Thoracic aorta (tissue), 2 donors: ENCODE results near the gene MPDU1. TPM values are rescaled to one million over a fixed set of nuclear protein-coding genes. Genes with fewer than 3 reads are reported as not detected.

Source experiments
- ATAC-seq: fragments of 150-250 bp; one replicate; pipeline ENCODE4 v1.8.0; 2017; ENCODE audit warnings: low read depth; ENCODE audit not compliant: insufficient number of reproducible peaks, low FRiP score
- DNase-seq: peaks from one replicate; pipeline ENCODE4 v3.0.0-alpha.2; 2020; ENCODE audit warnings: low spot score
- H3K27ac ChIP-seq, 2 donors: fragments of 200-600 bp; sonication (generic); 1 replicate in 1 of 2; 2 replicates in 1 of 2; pipeline ENCODE4 v1.5.1; 2016; ENCODE audit warnings: mild to moderate bottlenecking in 2 of 2, moderate library complexity in 2 of 2
- H3K27me3 ChIP-seq: fragments of 200-600 bp; sonication (generic); replicated peaks from 2 replicates; pipeline ENCODE4 v1.6.0; 2016; ENCODE audit warnings: mild to moderate bottlenecking; ENCODE audit not compliant: insufficient read depth
- H3K36me3 ChIP-seq: fragments of 200-600 bp; sonication (generic); one replicate; pipeline ENCODE4 v1.5.1; 2016
- H3K4me1 ChIP-seq, 2 donors: fragments of 200-600 bp; sonication (generic); 1 replicate in 1 of 2; 2 replicates in 1 of 2; pipeline versions ENCODE4 v1.5.1 to v1.6.0; 2016; ENCODE audit warnings: low read depth in 2 of 2, mild to moderate bottlenecking in 1 of 2; ENCODE audit not compliant: control insufficient read depth in 1 of 2
- H3K4me3 ChIP-seq: fragments of 200-600 bp; sonication (generic); 2 replicates; pipeline ENCODE4 v1.5.1; 2016; ENCODE audit warnings: mild to moderate bottlenecking
- H3K9me3 ChIP-seq: fragments of 200-600 bp; sonication (generic); 2 replicates; pipeline ENCODE4 v1.5.1; 2016
- total RNA-seq, 2 donors: library from RNA; depleted of rRNA; stranded (reverse); fragments of >200 nt; gene quantifications; one replicate each; pipeline versions ENCODE4 v1.1.0 to v1.2.3, GENCODE V29; 2016
- TF ChIP-seq, protein P1 (sequence below): fragments of 200-600 bp; sonication (generic); IDR thresholded peaks from one replicate; pipeline ENCODE4 v1.5.1; 2019; ENCODE audit warnings: antibody characterized with exemption

Gene MPDU1
- total RNA-seq, 2 donors from 2014 or later, result 31.1 to 38.9 TPM

DNA sequence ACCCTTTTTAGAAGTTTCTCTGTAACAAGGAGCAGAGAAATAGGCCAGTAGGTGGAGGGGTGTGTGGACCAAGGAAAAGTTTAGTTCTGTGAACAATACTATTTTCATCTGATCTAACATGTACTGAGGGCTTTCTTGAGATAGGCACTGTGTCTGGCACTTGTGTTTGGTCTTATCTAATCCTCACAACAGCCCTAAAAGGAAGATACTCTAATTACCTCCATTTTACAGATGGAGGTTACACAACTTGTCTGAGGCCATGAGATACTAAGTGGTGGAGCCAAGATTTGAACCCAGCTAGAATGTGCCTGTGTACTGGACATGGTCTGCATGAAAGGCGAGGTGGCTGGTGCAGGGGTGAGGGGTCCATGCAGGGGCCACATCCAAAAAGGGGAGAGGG is 30.3 kb upstream of the MPDU1 start:
- H3K36me3 ChIP-seq, result peaks cover 3% of the 10 kb centered on the region
- ATAC-seq (no peak), DNase-seq (no peak)
- H3K9me3 ChIP-seq, result no peaks in the 10 kb centered on the region
- peaks cover 16 to 30% of the 10 kb centered on the region in 2 donors for H3K4me1 ChIP-seq
- peak overlapping the region in 1 of 2 donors; percentile 42 for H3K27ac ChIP-seq
- TF ChIP-seq, protein P1, sequence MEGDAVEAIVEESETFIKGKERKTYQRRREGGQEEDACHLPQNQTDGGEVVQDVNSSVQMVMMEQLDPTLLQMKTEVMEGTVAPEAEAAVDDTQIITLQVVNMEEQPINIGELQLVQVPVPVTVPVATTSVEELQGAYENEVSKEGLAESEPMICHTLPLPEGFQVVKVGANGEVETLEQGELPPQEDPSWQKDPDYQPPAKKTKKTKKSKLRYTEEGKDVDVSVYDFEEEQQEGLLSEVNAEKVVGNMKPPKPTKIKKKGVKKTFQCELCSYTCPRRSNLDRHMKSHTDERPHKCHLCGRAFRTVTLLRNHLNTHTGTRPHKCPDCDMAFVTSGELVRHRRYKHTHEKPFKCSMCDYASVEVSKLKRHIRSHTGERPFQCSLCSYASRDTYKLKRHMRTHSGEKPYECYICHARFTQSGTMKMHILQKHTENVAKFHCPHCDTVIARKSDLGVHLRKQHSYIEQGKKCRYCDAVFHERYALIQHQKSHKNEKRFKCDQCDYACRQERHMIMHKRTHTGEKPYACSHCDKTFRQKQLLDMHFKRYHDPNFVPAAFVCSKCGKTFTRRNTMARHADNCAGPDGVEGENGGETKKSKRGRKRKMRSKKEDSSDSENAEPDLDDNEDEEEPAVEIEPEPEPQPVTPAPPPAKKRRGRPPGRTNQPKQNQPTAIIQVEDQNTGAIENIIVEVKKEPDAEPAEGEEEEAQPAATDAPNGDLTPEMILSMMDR, result no peak
- no peak overlapping the region for H3K4me3 ChIP-seq
- H3K27me3 ChIP-seq, result no peaks in the 10 kb centered on the region

DNA sequence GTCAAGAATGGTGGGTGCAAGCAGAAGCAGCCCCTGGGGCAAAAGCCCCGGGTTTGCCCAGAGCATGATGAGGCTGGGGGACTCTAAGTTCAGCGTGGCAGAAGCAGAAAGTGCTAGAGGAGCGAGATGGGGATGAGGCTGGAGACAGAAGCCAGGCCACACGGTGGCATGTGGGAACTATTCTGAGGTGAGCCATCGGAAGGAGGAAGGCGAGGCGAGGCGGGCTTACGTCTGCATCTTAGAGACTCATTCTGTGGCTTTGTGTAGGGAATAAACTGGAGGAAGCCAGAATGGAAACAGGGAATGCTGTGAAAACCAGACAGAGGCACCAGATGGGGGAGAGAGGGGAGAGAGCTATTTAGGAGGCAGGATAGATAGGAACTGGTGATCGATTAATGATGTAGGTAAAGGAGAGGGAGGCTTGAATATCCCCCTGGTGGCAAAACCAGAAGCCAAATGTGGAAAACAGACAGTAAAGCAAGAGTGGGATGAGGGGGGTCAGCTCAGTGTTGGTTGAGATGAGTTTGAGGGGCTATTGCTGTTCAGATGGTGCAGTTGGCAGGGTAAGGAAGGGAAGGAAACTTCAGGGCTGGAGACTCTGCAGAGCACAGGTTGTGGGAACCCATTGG is 28.2 kb upstream of the MPDU1 start:
- H3K9me3 ChIP-seq, result no peaks in the 10 kb centered on the region
- TF ChIP-seq, protein P1, result no peak
- H3K36me3 ChIP-seq, result peaks cover 3% of the 10 kb centered on the region
- DNase-seq, result no peak
- H3K4me3 ChIP-seq, result no peak overlapping the region
- peaks cover 24 to 36% of the 10 kb centered on the region in 2 donors for H3K4me1 ChIP-seq
- no peak overlapping the region for H3K27ac ChIP-seq
- H3K27me3 ChIP-seq, result no peaks in the 10 kb centered on the region
- no peak for ATAC-seq

DNA sequence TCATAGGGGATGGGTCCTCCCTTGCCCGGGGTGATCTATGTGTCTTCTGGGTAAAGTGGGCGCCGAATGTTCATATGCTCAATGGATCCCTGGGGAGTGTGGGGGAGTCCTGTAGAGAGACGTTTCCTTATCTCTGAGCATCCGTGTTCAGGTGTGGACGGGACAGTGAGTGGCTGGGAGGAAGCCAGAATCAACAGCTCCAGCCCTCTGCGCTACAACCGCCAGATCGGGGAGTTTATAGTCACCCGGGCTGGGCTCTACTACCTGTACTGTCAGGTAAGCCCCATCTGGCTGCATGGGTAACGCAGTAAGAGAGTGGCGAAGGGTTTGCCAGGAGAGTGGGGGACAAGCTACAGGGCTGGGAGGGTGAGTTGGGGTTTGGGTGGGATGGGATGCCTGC is 27.0 kb upstream of the MPDU1 start:
- H3K36me3 ChIP-seq, result no peaks in the 10 kb centered on the region
- DNase-seq, result no peak
- no peak for ATAC-seq
- H3K27me3 ChIP-seq, result no peaks in the 10 kb centered on the region
- H3K4me3 ChIP-seq, result no peak overlapping the region
- no peaks in the 10 kb centered on the region for H3K9me3 ChIP-seq
- peaks cover 28 to 39% of the 10 kb centered on the region in 2 donors for H3K4me1 ChIP-seq
- no peak overlapping the region for H3K27ac ChIP-seq
- TF ChIP-seq, protein P1, result no peak

DNA sequence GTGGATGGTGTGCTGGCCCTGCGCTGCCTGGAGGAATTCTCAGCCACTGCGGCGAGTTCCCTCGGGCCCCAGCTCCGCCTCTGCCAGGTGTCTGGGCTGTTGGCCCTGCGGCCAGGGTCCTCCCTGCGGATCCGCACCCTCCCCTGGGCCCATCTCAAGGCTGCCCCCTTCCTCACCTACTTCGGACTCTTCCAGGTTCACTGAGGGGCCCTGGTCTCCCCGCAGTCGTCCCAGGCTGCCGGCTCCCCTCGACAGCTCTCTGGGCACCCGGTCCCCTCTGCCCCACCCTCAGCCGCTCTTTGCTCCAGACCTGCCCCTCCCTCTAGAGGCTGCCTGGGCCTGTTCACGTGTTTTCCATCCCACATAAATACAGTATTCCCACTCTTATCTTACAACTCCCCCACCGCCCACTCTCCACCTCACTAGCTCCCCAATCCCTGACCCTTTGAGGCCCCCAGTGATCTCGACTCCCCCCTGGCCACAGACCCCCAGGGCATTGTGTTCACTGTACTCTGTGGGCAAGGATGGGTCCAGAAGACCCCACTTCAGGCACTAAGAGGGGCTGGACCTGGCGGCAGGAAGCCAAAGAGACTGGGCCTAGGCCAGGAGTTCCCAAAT is 26.4 kb upstream of the MPDU1 start:
- H3K4me1 ChIP-seq, result peaks cover 28 to 40% of the 10 kb centered on the region in 2 donors
- no peaks in the 10 kb centered on the region for H3K27me3 ChIP-seq
- no peaks in the 10 kb centered on the region for H3K9me3 ChIP-seq
- peak overlapping the region; percentile 91 to 95 for H3K27ac ChIP-seq
- DNase-seq (no peak), ATAC-seq (no peak)
- H3K36me3 ChIP-seq, result no peaks in the 10 kb centered on the region
- TF ChIP-seq, protein P1, result no peak
- H3K4me3 ChIP-seq, result peak overlapping the region; percentile 97

DNA sequence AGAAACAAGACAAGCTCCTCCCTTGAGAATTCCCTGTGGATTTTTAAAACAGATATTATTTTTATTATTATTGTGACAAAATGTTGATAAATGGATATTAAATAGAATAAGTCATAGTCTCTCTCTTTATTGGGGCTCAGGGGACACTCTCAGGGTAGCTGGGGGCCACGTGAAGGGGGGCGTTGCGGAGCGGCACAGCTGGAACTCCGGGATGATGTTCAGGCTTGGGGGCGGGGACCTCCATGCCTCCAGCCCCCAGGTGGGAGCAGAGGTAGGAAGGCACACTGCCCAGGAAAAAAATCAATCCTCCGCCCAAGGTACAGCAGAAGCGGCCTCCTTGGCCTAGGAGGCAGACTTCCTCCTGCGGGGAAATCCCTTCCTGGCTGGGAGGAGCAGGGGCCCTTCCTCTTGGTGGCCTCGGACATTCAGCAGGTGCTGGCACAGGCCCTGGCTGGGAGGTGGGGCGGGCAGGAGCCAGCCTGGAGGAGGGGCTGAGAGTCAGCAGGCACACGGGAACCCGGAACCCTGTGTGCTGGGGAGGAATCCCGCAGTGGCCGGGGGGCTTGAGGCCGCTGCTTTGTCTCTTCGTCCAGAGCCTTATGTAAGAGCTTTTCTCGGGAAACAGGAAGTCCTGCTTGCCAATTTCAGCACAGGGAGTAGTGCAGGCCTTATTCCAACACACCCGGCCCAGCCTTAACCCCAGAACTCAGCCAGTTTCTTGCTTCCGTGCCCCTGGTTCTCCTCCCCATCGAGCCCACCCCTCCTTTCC is 25.7 kb upstream of the MPDU1 start:
- peak overlapping the region; percentile 97 for H3K4me3 ChIP-seq
- H3K4me1 ChIP-seq, result peaks cover 34 to 47% of the 10 kb centered on the region in 2 donors
- no peaks in the 10 kb centered on the region for H3K27me3 ChIP-seq
- ATAC-seq (peak; percentile 67), DNase-seq (no peak)
- H3K36me3 ChIP-seq, result no peaks in the 10 kb centered on the region
- H3K27ac ChIP-seq, result peak overlapping the region; percentile 91 to 95
- H3K9me3 ChIP-seq, result no peaks in the 10 kb centered on the region
- TF ChIP-seq, protein P1, result no peak
